HepG2 (cell line): ENCODE data around the gene SULT2B1. TPM values are rescaled to one million over a fixed set of nuclear protein-coding genes. Genes with fewer than 3 reads are reported as not detected.

Source experiments
- AKNA ChIP-seq: sonication (generic); formaldehyde crosslinking; IDR thresholded peaks from 2 replicates; pipeline ENCODE4 v1.4.0; 2020; ENCODE audit warnings: missing genetic modification reagents, borderline replicate concordance
- ATF3 ChIP-seq: sonication (generic); formaldehyde crosslinking; IDR thresholded peaks from 2 replicates; pipeline ENCODE4 v1.4.0; 2020; ENCODE audit warnings: missing genetic modification reagents
- ATF5 ChIP-seq: sonication (generic); formaldehyde crosslinking; IDR thresholded peaks from 2 replicates; pipeline ENCODE4 v1.4.0; 2020; ENCODE audit warnings: mild to moderate bottlenecking, low read depth, missing genetic modification reagents
- GPN1 ChIP-seq: sonication (generic); formaldehyde crosslinking; IDR thresholded peaks from 2 replicates; pipeline ENCODE4 v1.5.1; 2020; ENCODE audit warnings: missing genetic modification reagents, borderline replicate concordance
- IRF2 ChIP-seq: IDR thresholded peaks from 2 replicates; pipeline ENCODE4 v1.6.1; 2018; ENCODE audit warnings: missing genetic modification reagents, missing compliant biosample characterization
- LRRFIP1 ChIP-seq: sonication (generic); formaldehyde crosslinking; conservative IDR thresholded peaks from 2 replicates; pipeline ENCODE4 v1.4.0; 2020; ENCODE audit warnings: missing genetic modification reagents
- MTF1 ChIP-seq: sonication (generic); formaldehyde crosslinking; IDR thresholded peaks from 2 replicates; pipeline ENCODE4 v1.5.0; 2020; ENCODE audit warnings: missing genetic modification reagents
- PLSCR1 ChIP-seq: sonication (generic); formaldehyde crosslinking; IDR thresholded peaks from 2 replicates; pipeline ENCODE4 v1.5.0; 2020; ENCODE audit warnings: missing genetic modification reagents, mild to moderate bottlenecking, borderline replicate concordance
- RBAK ChIP-seq: sonication (generic); formaldehyde crosslinking; IDR thresholded peaks from 2 replicates; pipeline ENCODE4 v1.5.1; 2020; ENCODE audit warnings: mild to moderate bottlenecking, missing genetic modification reagents
- RBFOX2 ChIP-seq: fragments of 200-400 bp; formaldehyde crosslinking; IDR thresholded peaks from 2 replicates; pipeline ENCODE4 v1.6.1; 2017; ENCODE audit warnings: low read depth, mild to moderate bottlenecking, low read length
- SNAI1 ChIP-seq: sonication (generic); formaldehyde crosslinking; IDR thresholded peaks from 2 replicates; pipeline ENCODE4 v1.5.0; 2020; ENCODE audit warnings: mild to moderate bottlenecking, missing genetic modification reagents, borderline replicate concordance
- SOX6 ChIP-seq, 2 experiments: fragments of 450-650 bp in 1 of 2; sonication (generic) in 1 of 2; formaldehyde crosslinking in 1 of 2; IDR thresholded peaks; 2 replicates each; pipeline versions ENCODE4 v1.4.0 to v1.6.1; 2017 to 2020; ENCODE audit warnings: antibody characterized with exemption in 1 of 2, mild to moderate bottlenecking in 1 of 2, missing genetic modification reagents in 1 of 2
- SPEN ChIP-seq: sonication (generic); formaldehyde crosslinking; IDR thresholded peaks from 2 replicates; pipeline ENCODE4 v1.5.1; 2020; ENCODE audit warnings: low read depth, mild to moderate bottlenecking, missing genetic modification reagents
- TARDBP ChIP-seq: sonication (generic); formaldehyde crosslinking; IDR thresholded peaks from 2 replicates; pipeline ENCODE4 v1.8.0; 2022; ENCODE audit warnings: mild to moderate bottlenecking, missing genetic modification reagents
- TBX3 ChIP-seq: fragments of 450-650 bp; IDR thresholded peaks from 2 replicates; pipeline ENCODE4 v1.6.1; 2017; ENCODE audit warnings: antibody characterized with exemption, mild to moderate bottlenecking, inconsistent platforms, borderline replicate concordance
- ZBTB1 ChIP-seq: sonication (generic); formaldehyde crosslinking; IDR thresholded peaks from 2 replicates; pipeline ENCODE4 v1.4.0; 2020; ENCODE audit warnings: missing genetic modification reagents, borderline replicate concordance
- ZKSCAN5 ChIP-seq: sonication (generic); formaldehyde crosslinking; IDR thresholded peaks from 2 replicates; pipeline ENCODE4 v1.5.1; 2020; ENCODE audit warnings: mild to moderate bottlenecking, missing genetic modification reagents
- ZNF326 ChIP-seq: sonication (generic); formaldehyde crosslinking; IDR thresholded peaks from 2 replicates; pipeline ENCODE4 v1.4.0; 2020; ENCODE audit warnings: missing genetic modification reagents, borderline replicate concordance
- ZNF724P ChIP-seq: sonication (generic); formaldehyde crosslinking; IDR thresholded peaks from 2 replicates; pipeline ENCODE4 v1.8.0; 2022; ENCODE audit warnings: missing genetic modification reagents, borderline replicate concordance
- polyA plus RNA-seq, 8 experiments: library from polyadenylated mRNA; depleted of rRNA in 3 of 8; stranded (reverse) in 7 of 8; unstranded in 1 of 8; fragments of >200 nt; fragmentation: Illumina TruSeq in 4 of 8; extraction: Trizol in 4 of 8; gene quantifications; 2 replicates each; pipeline versions ENCODE4 v1.2.1 to v1.2.3, GENCODE V29; 2011 to 2016; ENCODE audit warnings: low read depth in 4 of 8, missing spikeins in 1 of 8, mixed read lengths in 1 of 8; ENCODE audit not compliant: insufficient read depth in 1 of 8
- total RNA-seq, 5 experiments: library from RNA; depleted of rRNA; stranded (reverse); fragments of >200 nt; fragmentation: Illumina TruSeq; extraction: Trizol; gene quantifications; 2 replicates each; pipeline ENCODE4 v1.2.3, GENCODE V29; 2016; ENCODE audit warnings: low read depth in 1 of 5

SULT2B1 gene
- total and polyA plus RNA-seq, 2 of the 13 experiments (the other 11 are each of a cell fraction or from before 2014, with no cell fraction given), result 0.13 TPM; not detected in 1

- TF ChIP-seq ATF3 (no peak), ZKSCAN5 (0 out of 2 replicates have a peak, but pooled peaks have one; percentile 11), GPN1 (CRISPR knock-in tag) (no peak), ATF5 (CRISPR knock-in tag) (peak; percentile 86), IRF2 (CRISPR knock-in tag) (peak; percentile 38; the same call in 1 of the 2 replicates), RBFOX2 (peak; percentile 47), MTF1 (CRISPR knock-in tag) (no peak), AKNA (no peak), TBX3 (peak; percentile 56; the same call in 1 of the 2 replicates), ZBTB1 (CRISPR knock-in tag) (no peak), SOX6 (IDR thresholded peaks at IDR 0.05) (no peak), SOX6 (CRISPR knock-in tag; IDR thresholded peaks at IDR 0.05) (peak; percentile 39; the same call in 1 of the 2 replicates), SPEN (CRISPR knock-in tag) (peak; percentile 78), TARDBP (peak; percentile 76; the same call in 1 of the 2 replicates), SNAI1 (peak; percentile 92; the same call in 1 of the 2 replicates), ZNF326 (CRISPR knock-in tag) (no peak), PLSCR1 (CRISPR knock-in tag) (no peak), LRRFIP1 (CRISPR knock-in tag) (no peak), ZNF724P (CRISPR knock-in tag) (peak; percentile 78), RBAK (0 out of 2 replicates have a peak, but pooled peaks have one; percentile 35)
Observed at GRCh38 chr19:48637449-48637947, 85.5 kb downstream of the SULT2B1 start (continued).
